ENCODE data around the gene TLDC2.

TLDC2 gene

DNA sequence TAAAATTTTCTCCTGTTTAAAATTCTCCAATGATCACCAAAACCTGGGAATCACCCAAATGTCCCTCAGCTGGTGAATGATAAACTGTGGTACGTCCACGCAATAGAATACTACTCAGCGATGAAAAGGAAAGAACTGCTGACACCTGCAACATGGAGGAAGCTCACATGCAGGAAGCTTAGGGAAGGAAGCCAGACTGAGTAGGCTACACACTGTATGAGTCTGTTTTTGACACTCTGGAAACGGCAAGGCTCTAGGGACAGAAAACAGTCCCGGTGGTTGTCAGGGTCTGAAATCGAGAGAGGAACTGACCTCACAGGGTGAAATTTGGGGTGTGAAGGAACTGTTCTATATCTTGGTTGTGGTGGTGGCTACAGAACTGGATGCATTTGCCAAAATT is 25.2 kb upstream of the TLDC2 start:
- no peak for DNase-seq

- no peak for DNase-seq
Observed at GRCh38 chr20:36851490-36851889, 24.4 kb upstream of the TLDC2 start.

- DNase-seq: no peak
Observed at GRCh38 chr20:36852187-36852586, 23.8 kb upstream of the TLDC2 start.

- DNase-seq: no peak
Observed at GRCh38 chr20:36854348-36855240, 21.3 kb upstream of the TLDC2 start.

- no peak for DNase-seq
Observed at GRCh38 chr20:36855241-36855657, 20.7 kb upstream of the TLDC2 start.

DNA sequence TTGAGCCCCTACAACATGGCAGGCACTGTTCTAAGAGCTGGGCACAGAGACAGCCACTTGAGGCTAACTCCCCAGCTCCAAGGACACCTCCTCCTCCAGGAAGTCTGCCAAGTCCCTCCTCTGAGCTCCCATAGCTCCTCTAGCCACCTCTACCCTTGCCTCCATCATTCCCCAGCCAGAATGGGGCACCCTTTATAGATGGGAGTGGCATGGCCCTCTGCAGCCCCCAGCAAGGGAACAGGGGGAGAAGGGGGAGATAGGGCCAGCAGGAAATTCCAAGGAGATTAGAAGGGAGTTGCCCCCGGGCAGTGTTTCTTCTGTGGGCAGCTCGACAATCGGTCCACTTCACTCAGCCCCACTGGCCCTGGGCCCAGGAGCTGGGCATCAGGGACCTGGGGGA is 19.7 kb upstream of the TLDC2 start:
- DNase-seq: no peak

GRCh38 chr20:36856691-36857635 is 19.0 kb upstream of the TLDC2 start:
- peak in 1 of 2 donors; percentile 33 for DNase-seq

- no peak for DNase-seq
Observed at GRCh38 chr20:36859282-36859555, 16.7 kb upstream of the TLDC2 start.

- no peak for DNase-seq
Observed at GRCh38 chr20:36859700-36860330, 16.1 kb upstream of the TLDC2 start.

DNA sequence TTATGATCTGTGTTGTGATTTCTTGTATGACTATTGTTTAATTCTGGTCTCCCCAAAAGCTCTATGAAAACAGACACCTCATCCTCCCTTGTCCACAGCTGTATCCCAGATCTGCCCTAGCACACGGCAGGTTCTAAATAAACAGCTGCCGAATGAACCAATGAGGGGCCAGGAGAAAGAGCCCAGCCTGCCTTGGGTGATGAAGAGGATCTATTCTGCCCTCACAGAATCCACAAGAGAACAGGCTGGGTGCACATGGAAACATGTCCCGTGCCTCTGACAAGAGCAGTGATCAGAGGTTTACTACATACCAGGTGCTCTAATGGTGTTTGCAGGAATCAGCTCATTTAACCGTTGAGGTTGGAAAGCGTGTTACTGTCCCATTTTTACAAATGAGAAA is 15.6 kb upstream of the TLDC2 start:
- no peak for DNase-seq

GRCh38 chr20:36860811-36861624 is 14.9 kb upstream of the TLDC2 start:
- DNase-seq: no peak

DNA sequence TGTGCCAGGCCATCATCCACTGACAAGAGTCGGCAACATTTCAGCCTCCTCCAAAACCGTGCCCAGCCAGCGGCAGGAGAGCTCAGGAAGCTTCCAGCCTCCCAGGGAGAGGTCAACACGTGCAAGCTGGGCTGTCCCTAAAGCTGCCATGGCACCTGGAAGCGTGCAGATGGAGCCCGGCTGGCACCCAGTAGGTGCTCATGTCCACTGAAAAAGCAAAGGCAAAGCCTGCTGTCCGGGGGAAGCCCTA is 14.4 kb upstream of the TLDC2 start:
- no peak for DNase-seq

GRCh38 chr20:36861875-36862801 is 13.8 kb upstream of the TLDC2 start:
- DNase-seq: no peak

GRCh38 chr20:36862857-36863668 is 12.9 kb upstream of the TLDC2 start:
- DNase-seq: no peak

GRCh38 chr20:36865076-36865860 is 10.7 kb upstream of the TLDC2 start:
- DNase-seq: no peak

DNA sequence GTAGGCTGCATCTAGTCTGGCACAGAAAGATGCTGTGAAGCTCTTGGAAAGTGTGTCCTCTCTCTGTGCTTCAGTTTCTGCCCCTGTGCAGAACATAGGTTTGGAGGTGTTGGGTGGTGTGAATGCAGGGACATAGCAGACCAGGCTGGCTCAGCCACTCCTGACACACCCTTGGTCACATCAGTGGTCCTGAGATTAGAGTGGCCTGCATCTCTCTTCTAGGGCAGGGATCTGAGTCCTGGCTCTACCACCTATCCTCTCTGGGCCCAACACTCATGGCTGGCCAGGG is 10.1 kb upstream of the TLDC2 start:
- no peak for DNase-seq

DNA sequence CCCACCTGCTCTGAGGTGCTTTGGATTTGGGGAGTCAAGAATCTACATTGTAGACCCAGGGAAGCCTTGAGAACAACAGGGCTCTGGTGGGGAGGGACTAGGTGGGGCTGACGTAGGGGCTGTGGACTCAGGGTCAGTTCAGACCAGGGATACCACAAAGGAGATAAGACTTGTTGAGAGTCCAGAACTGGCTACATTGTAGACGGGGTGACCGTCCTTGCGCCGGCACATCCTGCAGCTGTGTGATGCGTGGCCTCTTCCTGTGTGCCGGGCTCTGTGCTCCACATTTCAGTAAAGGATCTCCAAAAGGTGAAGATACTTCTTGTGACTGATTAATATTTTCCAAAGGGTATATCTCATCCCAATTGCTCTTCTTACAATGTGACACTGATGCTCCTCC is 9.8 kb upstream of the TLDC2 start:
- DNase-seq: no peak

GRCh38 chr20:36866681-36867495 is 9.1 kb upstream of the TLDC2 start:
- no peak for DNase-seq
